MM.1S (cell line): ENCODE results near the gene GULP1.

Source experiments
- CTCF ChIP-seq: fragments of 300-600 bp; sonication (generic); IDR thresholded peaks from 2 replicates; pipeline ENCODE4 v1.5.1; 2016; ENCODE audit warnings: antibody characterized with exemption, low read length, mixed read lengths
- EZH2 ChIP-seq: fragments of 300-600 bp; sonication (generic); optimal IDR thresholded peaks from 2 replicates; pipeline ENCODE3; 2017; ENCODE audit warnings: low read depth, mild to moderate bottlenecking, antibody characterized with exemption, low read length, mixed read lengths
- EZH2phosphoT487 ChIP-seq: fragments of 300-600 bp; sonication (generic); IDR thresholded peaks from 2 replicates; pipeline ENCODE4 v1.6.1; 2018; ENCODE audit warnings: antibody characterized with exemption, low read length

DNA sequence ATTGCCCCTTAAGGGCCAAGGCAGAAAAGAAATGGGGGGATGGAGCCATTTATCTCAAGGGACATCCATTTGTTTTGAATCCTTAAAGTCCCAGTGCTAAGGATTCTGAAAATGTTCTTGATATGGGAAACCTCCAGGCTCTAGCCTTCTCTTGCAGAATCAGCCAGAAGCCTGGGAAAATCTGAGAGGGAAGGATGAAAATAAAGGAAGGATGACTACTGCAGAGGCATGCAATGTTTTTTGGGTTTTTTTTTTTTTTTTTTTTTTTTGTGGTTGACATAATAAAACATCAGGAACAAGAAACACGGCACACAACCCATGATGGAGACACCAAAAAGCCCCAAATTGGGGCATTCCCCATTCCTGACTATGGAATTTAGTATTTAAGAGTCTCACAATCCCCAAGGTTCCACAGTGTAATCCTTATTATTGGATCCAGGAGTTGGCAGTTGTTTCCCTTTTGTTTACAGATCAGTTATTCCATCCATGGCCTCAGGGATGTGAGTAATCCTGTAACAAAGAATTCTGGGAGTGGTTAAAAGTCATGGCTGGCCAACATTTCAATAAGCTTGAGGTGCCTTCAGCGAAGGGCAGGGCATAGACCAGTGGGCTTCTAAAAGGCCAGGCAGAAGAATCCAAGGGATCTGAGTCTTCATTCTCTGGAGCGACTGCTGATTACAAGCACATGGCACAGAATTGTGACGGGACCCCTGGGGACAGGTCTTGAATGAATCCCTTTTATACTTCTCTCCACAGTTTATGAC is 337.5 kb downstream of the GULP1 start:
- TF ChIP-seq CTCF (no peak), EZH2phosphoT487 (no peak), EZH2 (no peak)
